Smooth muscle cell of the brain vasculature (primary cell): ENCODE results near the gene CD209.

Experiments
- DNase-seq: peaks from one replicate; pipeline ENCODE4 v3.0.0-alpha.2; 2012; ENCODE audit warnings: low read depth, low spot score

CD209 gene

DNA sequence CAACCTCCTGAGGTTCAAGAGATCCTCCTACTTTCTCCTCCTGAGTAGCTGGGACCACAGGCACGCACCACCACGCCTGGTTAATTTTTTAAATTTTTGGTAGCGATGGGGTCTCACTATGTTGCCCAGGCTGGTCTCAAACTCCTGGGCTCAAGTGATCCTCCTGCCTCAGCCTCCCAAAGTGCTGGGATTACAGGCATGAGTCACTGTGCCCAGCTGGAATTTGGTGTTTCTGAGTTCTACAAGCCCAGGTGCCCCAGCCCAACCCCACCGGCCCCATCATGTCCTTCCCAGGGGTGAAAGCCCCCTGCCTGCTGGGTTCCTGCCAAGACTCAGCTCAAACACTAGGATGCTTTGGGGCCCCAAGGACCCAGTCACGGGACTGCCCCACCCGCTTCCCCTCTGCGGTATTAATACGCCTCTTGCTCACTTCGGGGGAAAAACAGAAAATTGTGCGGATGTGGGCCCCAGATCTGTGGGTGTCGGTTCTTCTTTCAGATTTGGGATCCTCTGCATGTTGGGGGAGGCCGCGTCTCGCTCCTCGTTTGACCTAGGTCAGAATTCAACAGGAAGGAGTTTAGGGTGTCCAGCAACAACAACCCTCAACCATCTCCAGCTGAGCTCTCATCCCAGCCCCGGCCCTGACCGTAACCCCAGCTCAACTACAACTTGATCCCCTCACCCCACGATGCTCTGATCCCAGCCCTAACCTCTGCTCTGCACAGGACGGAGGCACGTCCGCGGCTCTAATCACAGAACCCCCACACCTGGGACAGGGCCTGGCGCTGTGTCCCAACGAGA is 41.7 kb downstream of the CD209 start:
- DNase-seq: no peak

DNA sequence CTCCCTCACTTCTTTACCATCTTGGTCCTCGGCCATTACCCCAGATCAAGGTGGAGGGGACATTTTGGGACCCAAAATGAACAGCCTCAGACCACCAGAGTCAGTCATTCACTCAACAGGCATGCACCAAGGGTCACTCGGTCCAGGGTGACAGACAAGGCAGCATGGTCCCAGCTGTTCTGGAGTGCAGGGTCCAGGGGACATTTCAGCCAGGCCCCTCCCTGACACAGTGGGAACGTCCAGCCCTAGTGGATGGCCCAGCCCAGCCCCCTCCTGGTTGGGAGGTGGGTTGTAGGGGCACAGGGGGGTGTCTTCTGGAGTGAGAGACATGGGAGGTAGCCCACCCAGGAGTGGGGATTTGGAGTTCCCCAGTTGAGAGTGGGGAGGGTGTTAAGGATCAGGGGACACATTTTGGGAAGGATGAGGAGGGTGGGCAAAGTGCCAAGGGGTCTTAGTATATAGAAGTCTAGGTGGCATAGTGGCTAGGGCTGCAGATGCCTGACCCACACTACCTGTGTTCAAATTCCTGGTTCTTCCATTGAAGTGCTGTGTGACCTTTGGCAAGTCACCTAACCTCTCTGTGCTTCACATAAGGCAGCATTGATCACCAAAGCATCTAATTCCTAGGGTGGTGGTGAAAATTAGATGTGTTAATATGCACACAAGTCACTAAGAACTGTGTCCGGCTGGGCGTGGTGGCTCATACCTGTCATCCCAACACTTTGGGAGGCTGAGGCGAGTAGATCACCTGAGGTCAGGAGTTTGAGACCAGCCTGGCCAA is 42.9 kb downstream of the CD209 start:
- DNase-seq: no peak

- no peak for DNase-seq
These were observed 44.0 kb downstream of the CD209 start for GRCh38 chr19:7703332-7703731.

DNA sequence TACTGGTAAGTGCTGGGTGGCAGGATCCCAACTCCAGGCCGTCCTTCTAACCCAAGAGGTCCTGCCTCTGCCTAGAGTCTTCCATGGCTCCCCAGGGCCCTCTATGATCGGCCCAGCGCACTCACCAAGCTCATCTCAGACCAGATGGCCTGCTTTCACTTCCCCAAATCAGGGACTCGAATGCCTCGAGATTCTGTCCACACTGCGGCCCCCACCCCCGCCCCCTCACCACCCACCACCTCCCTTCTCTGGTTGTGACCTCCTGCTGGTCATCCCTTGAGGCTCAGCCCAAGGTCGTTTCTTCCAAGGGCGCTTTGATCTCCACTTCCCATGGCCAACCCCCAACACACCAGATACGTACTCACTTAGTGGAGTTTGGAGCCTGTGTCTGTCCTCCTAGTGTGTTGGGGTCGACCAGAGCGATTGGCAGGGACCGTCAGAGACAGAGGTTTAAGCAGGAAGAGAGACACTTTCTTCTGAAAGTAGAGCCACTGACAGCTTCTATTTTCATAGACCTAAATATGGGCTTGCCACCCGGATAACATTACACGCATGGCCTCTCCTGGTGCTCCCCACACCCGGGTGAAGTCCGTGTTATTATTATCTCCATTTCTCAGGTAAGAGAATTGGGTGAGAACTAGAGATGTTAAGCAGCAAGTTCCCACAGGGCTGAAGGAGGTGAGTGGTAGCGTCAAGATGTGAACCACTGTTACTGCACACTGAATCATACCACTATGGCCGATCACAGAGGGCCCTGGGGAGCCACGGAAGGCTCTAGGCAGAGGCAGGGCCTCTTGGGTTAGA is 45.5 kb downstream of the CD209 start, which contains the start of gene FCER2:
TSS of gene FCER2 (minus strand) at position 478 of the 804 bp plus-strand sequence. CDS start 2,371 bp downstream, outside the sequence.
- DNase-seq: no peak

- DNase-seq: no peak
These were observed 46.2 kb downstream of the CD209 start for GRCh38 chr19:7701049-7701653.

- no peak for DNase-seq
These were observed 47.6 kb downstream of the CD209 start for GRCh38 chr19:7699417-7700401.

GRCh38 chr19:7699003-7699402 is 48.3 kb downstream of the CD209 start:
- DNase-seq: no peak

GRCh38 chr19:7698583-7698982 is 48.8 kb downstream of the CD209 start:
- no peak for DNase-seq

GRCh38 chr19:7697721-7698287 is 49.5 kb downstream of the CD209 start:
- DNase-seq: no peak

DNA sequence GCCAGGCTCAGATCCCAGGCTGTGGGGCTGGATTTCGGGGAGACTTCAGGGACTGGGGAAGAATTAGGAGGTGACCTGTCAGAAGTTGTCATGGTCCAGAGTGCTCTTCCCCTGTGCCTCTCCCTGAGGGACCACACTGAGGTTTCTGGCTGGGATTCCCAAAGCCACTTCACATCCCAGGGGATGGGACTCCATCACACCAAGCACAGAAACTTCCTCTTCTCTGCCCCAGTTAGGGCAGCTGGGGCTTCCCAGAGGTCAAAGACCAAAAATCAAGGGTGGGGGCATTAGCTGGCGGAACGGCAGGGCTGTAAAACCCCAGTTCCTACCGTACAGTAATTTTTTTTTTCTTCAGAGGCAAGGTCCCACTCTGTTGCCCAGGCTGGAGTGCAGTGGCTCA is 52.8 kb downstream of the CD209 start:
- DNase-seq: no peak

DNA sequence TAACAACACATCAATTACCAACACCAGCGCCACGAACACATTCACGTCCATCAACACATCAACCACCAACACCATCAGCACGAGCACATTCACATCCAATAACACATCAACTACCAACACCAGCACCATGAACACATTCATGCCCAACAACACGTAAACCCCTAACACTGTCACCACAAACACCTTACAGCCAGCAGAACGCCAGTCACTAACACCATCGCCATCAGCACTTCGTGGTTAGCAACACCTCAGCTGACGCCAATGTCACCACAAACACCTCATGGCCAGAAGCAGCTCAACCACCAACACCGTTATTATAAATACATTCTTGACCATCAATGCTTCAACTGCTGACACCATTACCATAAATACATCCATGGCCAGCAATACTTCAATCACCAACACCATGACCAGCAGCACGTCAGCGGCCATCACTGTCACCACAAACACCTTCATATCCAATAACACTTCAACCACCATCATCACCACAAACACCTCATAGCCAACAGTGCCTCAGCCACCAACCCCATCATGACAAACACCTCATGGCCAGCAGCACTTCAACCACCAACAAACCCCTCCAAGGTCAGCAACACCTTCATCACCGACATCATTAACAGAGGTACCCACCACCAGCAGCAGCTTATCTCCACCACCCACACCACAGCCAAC is 54.8 kb downstream of the CD209 start:
- no peak for DNase-seq

DNA sequence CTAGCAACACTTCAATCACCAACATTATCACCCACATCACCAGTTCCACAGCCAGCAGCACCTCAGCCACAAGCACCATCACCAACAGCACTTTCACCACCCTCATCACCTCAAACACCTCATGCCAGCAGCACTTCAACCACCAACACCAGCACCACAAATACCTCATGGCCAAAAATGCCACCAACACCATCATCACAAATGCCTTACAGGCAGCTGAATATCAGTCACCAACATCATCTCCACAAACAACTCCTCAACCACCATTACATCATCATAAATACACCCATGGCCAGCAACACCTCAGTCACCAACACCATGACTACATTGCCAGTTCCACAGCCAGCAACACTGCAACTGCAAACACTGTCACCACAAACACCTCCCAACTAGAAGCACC is 55.8 kb downstream of the CD209 start:
- no peak for DNase-seq

GRCh38 chr19:7690779-7691258 is 56.5 kb downstream of the CD209 start:
- DNase-seq: no peak
